Measurements from ENCODE around the gene ZNF3. TPM values are rescaled to one million over a fixed set of nuclear protein-coding genes. Genes with fewer than 3 reads are reported as not detected.

ZNF3 gene
- total and polyA plus RNA-seq, 7 donors: 11.2 to 26.4 (median 17.1) TPM

DNA sequence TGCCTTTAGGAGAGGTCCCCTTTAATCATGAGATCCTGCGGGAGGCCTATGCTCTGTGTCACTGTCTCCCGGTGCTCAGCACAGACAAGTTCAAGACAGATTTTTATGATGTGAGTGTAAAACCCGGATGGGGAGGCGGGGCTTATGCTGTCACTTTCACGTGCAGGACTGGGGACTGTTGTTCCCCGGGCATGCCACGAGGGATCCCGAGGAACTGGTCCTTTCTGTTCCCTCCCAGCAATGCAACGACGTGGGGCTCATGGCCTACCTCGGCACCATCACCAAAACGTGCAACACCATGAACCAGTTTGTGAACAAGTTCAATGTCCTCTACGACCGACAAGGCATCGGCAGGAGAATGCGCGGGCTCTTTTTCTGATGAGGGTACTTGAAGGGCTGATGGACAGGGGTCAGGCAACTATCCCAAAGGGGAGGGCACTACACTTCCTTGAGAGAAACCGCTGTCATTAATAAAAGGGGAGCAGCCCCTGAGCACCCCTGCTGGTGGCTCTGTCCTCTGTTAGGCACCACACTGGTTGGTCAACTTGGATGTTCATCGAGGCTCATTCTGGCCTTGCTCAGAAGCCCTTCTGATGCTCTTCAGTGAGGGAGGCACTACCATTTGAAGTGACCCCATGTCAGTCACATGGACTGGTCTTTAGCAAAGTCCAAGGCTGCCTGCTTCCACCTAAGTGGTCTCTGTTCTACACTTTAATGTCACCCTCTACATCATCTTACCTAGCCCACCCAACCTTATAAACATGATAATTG is 10.1 kb upstream of the ZNF3 start:
- ATAC-seq: no peak
- Histone ChIP-seq H3K27me3 (ENCODE audit: insufficient read depth in 3 of 3, low read length in 2 of 3) (no peaks in the 10 kb centered on the region), H3K36me3 (ENCODE audit: insufficient read depth in 1 of 2, low read depth in 1 of 2) (peaks cover 4 to 66% of the 10 kb centered on the region in 2 donors), H3K4me1 (peaks cover 21% of the 10 kb centered on the region), H3K27ac (no peak overlapping the region), H3K4me3 (no peak overlapping the region), H3K9me3 (no peaks in the 10 kb centered on the region)
- DNase-seq: no peak
- 54 to 64% (median 58%) methylated on average over 19 of the region's 19 CpGs for WGBS, 3 donors
- intact Hi-C loops (cut with DNase I): loop anchor here in 1 of 2 donors (5.0 kb wide), 1 partner anchor 36 kb away; the partner anchor contains the start of gene MBLAC1
- no peak for TF ChIP-seq CTCF (IDR thresholded peaks at IDR 0.05)

- Histone ChIP-seq H3K4me3 (no peak overlapping the region), H3K4me1 (peaks cover 21% of the 10 kb centered on the region), H3K27ac (no peak overlapping the region), H3K9me3 (no peaks in the 10 kb centered on the region), H3K27me3 (ENCODE audit: insufficient read depth in 3 of 3, low read length in 2 of 3) (no peaks in the 10 kb centered on the region), H3K36me3 (ENCODE audit: insufficient read depth in 1 of 2, low read depth in 1 of 2) (peaks cover 4 to 58% of the 10 kb centered on the region in 2 donors)
- no peak for ATAC-seq
- no peak for TF ChIP-seq CTCF (IDR thresholded peaks at IDR 0.05)
- WGBS, 3 donors: 78 to 88% (median 83%) methylated on average over 14 of the region's 14 CpGs
- DNase-seq: no peak
- intact Hi-C loops (cut with DNase I): loop anchor here in 1 of 2 donors (5.0 kb wide), 1 partner anchor 37 kb away; the partner anchor contains the start of gene MBLAC1
Observed at GRCh38 chr7:100090527-100091410, 9.2 kb upstream of the ZNF3 start.

DNA sequence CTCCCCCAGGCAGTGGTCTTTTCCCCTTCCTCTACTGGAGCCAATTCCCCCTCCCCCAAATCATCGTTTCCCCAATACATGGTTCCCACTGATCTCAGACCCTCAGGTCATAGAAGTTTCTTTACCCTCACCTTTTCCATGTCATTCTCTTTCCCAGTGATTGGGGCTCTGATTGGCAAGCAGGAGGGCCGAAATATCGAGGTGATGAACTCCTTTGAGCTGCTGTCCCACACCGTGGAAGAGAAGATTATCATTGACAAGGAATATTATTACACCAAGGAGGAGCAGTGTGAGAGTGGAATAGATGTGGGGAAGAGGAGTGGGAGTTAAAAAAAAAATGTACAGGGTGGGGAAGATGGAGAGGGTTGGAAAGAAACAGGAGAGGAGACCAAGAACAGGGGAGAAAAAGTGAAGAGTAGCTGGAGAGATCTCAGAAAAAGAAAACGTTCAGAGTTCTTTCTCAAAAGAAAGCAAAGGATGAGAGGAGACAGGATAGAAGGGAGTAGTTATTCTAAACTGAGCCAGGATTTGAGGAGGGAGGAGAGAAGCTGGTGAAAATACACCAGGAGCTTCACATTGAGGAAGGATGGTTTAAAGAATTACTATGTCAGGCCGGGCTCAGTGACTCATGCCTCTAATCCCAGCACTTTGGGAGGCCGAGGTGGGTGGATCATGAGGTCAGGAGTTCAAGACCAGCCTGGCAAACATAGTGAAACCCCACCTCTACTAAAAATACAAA is 8.1 kb upstream of the ZNF3 start:
- ATAC-seq (no peak), DNase-seq (no peak)
- H3K9me3 ChIP-seq: no peaks in the 10 kb centered on the region
- peaks cover 4 to 46% of the 10 kb centered on the region in 2 donors for H3K36me3 ChIP-seq (ENCODE audit: insufficient read depth in 1 of 2, low read depth in 1 of 2)
- H3K4me3 ChIP-seq: peak overlapping the region; percentile 85
- 23 to 29% (median 25%) methylated on average over 7 of the region's 7 CpGs for WGBS, 3 donors
- H3K4me1 ChIP-seq: peaks cover 21% of the 10 kb centered on the region
- no peaks in the 10 kb centered on the region for H3K27me3 ChIP-seq (ENCODE audit: insufficient read depth in 3 of 3, low read length in 2 of 3)
- intact Hi-C loops (cut with DNase I): loop anchor here (5.0 kb wide), 1 partner anchor 38 kb away; the partner anchor contains the start of gene MBLAC1 (in 2 of the 2)
- peak overlapping the region; percentile 90 for H3K27ac ChIP-seq
- no peak for TF ChIP-seq CTCF (IDR thresholded peaks at IDR 0.05)

DNA sequence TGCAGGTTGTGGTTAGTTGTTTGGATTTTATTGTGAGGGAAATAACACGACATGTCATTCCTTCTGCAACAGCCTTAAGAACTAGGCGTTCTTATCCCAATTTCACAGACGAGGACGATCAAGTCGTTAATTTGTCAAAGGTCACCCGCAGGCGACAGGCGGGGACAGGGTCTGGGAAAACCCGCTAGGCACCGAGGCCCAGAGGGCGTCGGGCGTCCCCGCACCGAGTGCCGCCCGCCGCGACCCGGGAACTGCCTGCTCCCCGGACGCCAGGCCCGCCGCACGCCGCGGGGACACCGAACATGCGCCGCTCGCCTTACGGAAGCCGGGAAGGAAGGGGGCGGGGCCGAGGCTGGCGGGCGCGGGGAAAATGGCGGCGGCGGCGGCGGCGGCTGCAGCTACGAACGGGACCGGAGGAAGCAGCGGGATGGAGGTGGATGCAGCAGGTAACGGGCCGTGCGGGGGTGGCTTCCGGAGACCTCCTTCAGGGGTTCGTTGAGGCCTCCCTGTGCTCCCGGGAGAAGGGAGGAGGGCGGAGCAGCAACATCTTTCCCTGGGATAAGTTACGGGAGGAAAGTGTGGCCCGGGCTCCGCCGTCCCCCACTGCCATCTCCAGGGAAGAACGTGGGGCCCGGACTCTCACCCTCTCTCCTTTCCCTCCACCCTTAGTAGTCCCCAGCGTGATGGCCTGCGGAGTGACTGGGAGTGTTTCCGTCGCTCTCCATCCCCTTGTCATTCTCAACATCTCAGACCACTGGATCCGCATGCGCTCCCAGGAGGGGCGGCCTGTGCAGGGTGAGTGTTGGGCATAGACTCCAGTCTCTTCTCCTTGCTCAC is 7.3 kb upstream of the ZNF3 start, which contains the start of gene COPS6:
TSS of gene COPS6 (plus strand) at position 349 of the 837 bp plus-strand sequence. CDS start at position 371, 22 bp downstream.
- WGBS, 3 donors: 0 to 1% (median 0%) methylated on average over 63 to 68 of the region's 68 CpGs

More for the DNA sequence above, 7.3 kb upstream of the ZNF3 start, which contains the start of gene COPS6:
- no peak for TF ChIP-seq CTCF (IDR thresholded peaks at IDR 0.05)
- intact Hi-C loops (cut with DNase I): loop anchor here in 1 of 2 donors (5.0 kb wide), 1 partner anchor 38 kb away; the partner anchor contains the start of gene MBLAC1
- DNase-seq (peak; percentile 90 to 94), ATAC-seq (peak; percentile 85 to 95 (median 92))
- peaks cover 4 to 38% of the 10 kb centered on the region in 2 donors for H3K36me3 ChIP-seq (ENCODE audit: insufficient read depth in 1 of 2, low read depth in 1 of 2)
- H3K27ac ChIP-seq: peak within 1 kb of the TSS; percentile 90
- peaks cover 20% of the 10 kb centered on the region for H3K4me1 ChIP-seq
- no peaks in the 10 kb centered on the region for H3K27me3 ChIP-seq (ENCODE audit: insufficient read depth in 3 of 3, low read length in 2 of 3)
- H3K9me3 ChIP-seq: no peaks in the 10 kb centered on the region
- H3K4me3 ChIP-seq: peak within 1 kb of the TSS; percentile 85

All from psoas muscle (tissue), 8 donors.